Keratinocyte (primary cell): ENCODE data around the gene LMO3. TPM values are rescaled to one million over a fixed set of nuclear protein-coding genes. Genes with fewer than 3 reads are reported as not detected.

Experiments
- DNase-seq: peaks from one replicate; pipeline ENCODE4 v3.0.0-alpha.2; 2011; ENCODE audit warnings: low read depth, missing footprints, low spot score
- FAIRE-seq: peaks from 2 replicates; lab custom pipeline; 2011; peaks lifted over from hg19 to GRCh38; lab: Jason Lieb, UNC
- H2AFZ ChIP-seq: 2 replicates; pipeline ENCODE4 v1.6.0; 2012; ENCODE audit warnings: low read length, control low read depth, inconsistent platforms; ENCODE audit not compliant: control insufficient read depth
- H3K27ac ChIP-seq: 2 replicates; pipeline ENCODE4 v1.5.1; 2011; ENCODE audit warnings: low read length; ENCODE audit not compliant: control insufficient read depth, insufficient read depth
- H3K27me3 ChIP-seq: 3 replicates; pipeline ENCODE4 v1.6.0; 2011; ENCODE audit warnings: low read length; ENCODE audit not compliant: control insufficient read depth, insufficient read depth; ENCODE audit errors: extremely low read depth
- H3K36me3 ChIP-seq, 2 experiments: 2 replicates in 1 of 2; 3 replicates in 1 of 2; pipeline ENCODE4 v1.5.1; 2011; ENCODE audit warnings: low read length in 2 of 2, mild to moderate bottlenecking in 1 of 2; ENCODE audit not compliant: control insufficient read depth in 2 of 2, insufficient read depth in 2 of 2; ENCODE audit errors: extremely low read depth in 1 of 2
- H3K4me1 ChIP-seq: 3 replicates; pipeline ENCODE4 v1.5.1; 2011; ENCODE audit warnings: low read length; ENCODE audit not compliant: control insufficient read depth, insufficient read depth; ENCODE audit errors: extremely low read depth
- H3K4me2 ChIP-seq: 3 replicates; pipeline ENCODE4 v1.6.0; 2011; ENCODE audit warnings: low read depth, low read length; ENCODE audit not compliant: control insufficient read depth, insufficient read depth; ENCODE audit errors: extremely low read depth
- H3K4me3 ChIP-seq, 3 experiments: fragments of 200-600 bp in 1 of 3; sonication (generic) in 1 of 3; 2 replicates in 2 of 3; 3 replicates in 1 of 3; pipeline ENCODE4 v1.5.1; 2011 to 2016; ENCODE audit warnings: low read length in 3 of 3, mild to moderate bottlenecking in 3 of 3, control low read depth in 2 of 3, inconsistent platforms in 1 of 3, low read depth in 1 of 3, mixed read lengths in 1 of 3, mixed run types in 1 of 3, moderate library complexity in 1 of 3; ENCODE audit not compliant: control insufficient read depth in 2 of 3, insufficient read depth in 2 of 3; ENCODE audit errors: extremely low read depth in 1 of 3
- H3K79me2 ChIP-seq: 2 replicates; pipeline ENCODE4 v1.6.0; 2012; ENCODE audit warnings: low read length; ENCODE audit not compliant: control insufficient read depth, insufficient read depth
- H3K9ac ChIP-seq: 3 replicates; pipeline ENCODE4 v1.6.0; 2011; ENCODE audit warnings: low read length; ENCODE audit not compliant: control insufficient read depth, insufficient read depth; ENCODE audit errors: extremely low read depth
- H3K9me1 ChIP-seq: 3 replicates; pipeline ENCODE4 v1.6.0; 2011; ENCODE audit warnings: low read length; ENCODE audit not compliant: control insufficient read depth, insufficient read depth; ENCODE audit errors: extremely low read depth
- H3K9me3 ChIP-seq: 2 replicates; pipeline ENCODE4 v1.5.1; 2012; ENCODE audit warnings: low read depth, low read length; ENCODE audit not compliant: control insufficient read depth
- H4K20me1 ChIP-seq: 3 replicates; pipeline ENCODE4 v1.6.0; 2011; ENCODE audit warnings: low read length; ENCODE audit not compliant: control insufficient read depth, insufficient read depth; ENCODE audit errors: extremely low read depth
- CTCF ChIP-seq, 3 experiments: IDR thresholded peaks in 1 of 3; conservative IDR thresholded peaks in 1 of 3; optimal IDR thresholded peaks in 1 of 3; 2 replicates in 2 of 3; 3 replicates in 1 of 3; pipeline versions ENCODE3 to v1.5.1; 2011; ENCODE audit warnings: low read length in 3 of 3, mild to moderate bottlenecking in 3 of 3, moderate library complexity in 2 of 3, control low read depth in 1 of 3, inconsistent platforms in 1 of 3; ENCODE audit not compliant: insufficient read depth in 2 of 3; ENCODE audit errors: extremely low read depth in 1 of 3
- EZH2 ChIP-seq: IDR thresholded peaks from one replicate; pipeline ENCODE4 v1.6.1; 2012; ENCODE audit warnings: inconsistent platforms, mild to moderate bottlenecking, low read length, moderate library complexity
- dilution Hi-C: fragments of 300-500 bp; cut with MboI; formaldehyde crosslinking; loops from one replicate; pipeline ENCODE4 v1.7.0; 2020; ENCODE audit warnings: low sequenced_read_pairs; ENCODE audit not compliant: extremely low pct_ligation_motif_present
- polyA plus RNA-seq, 5 experiments: library from polyadenylated mRNA; depleted of rRNA in 3 of 5; stranded (reverse) in 3 of 5; stranded (forward) in 1 of 5; unstranded in 1 of 5; fragments of >200 nt; gene quantifications; 1 replicate in 1 of 5; 2 replicates in 3 of 5; 3 replicates in 1 of 5; pipeline versions ENCODE4 v1.2.1 to v1.2.3, GENCODE V29; 2011 to 2012; ENCODE audit warnings: missing spikeins in 2 of 5, low read depth in 1 of 5, low replicate concordance in 1 of 5

LMO3 gene
- polyA plus RNA-seq, 1 donor (not counting 4 experiments of a cell fraction or from before 2014, with no cell fraction given): not detected

GRCh38 chr12:16520328-16520727 is 85.6 kb downstream of the LMO3 start:
- dilution Hi-C loops: no loop called here
- Histone ChIP-seq H4K20me1 (no peaks in the 10 kb centered on the region), H3K9ac (no peak overlapping the region), H3K27me3 (no peaks in the 10 kb centered on the region), H3K4me2 (no peak overlapping the region), H3K9me3 (no peaks in the 10 kb centered on the region), H3K4me1 (no peaks in the 10 kb centered on the region), H3K27ac (no peak overlapping the region), H3K79me2 (no peaks in the 10 kb centered on the region), H3K4me3 (no peak overlapping the region), H3K36me3 (no peaks in the 10 kb centered on the region), H2AFZ (no peak overlapping the region), H3K9me1 (no peaks in the 10 kb centered on the region)
- no peak for FAIRE-seq
- TF ChIP-seq CTCF (optimal IDR thresholded peaks at IDR 0.05 in 1 of 3, IDR thresholded peaks at IDR 0.05 in 1 of 3, conservative IDR thresholded peaks at IDR 0.05 in 1 of 3; ENCODE audit: extremely low read depth in 1 of 3, insufficient read depth in 2 of 3, low read length in 3 of 3) (no peak), EZH2 (no peak)
- no peak for DNase-seq

GRCh38 chr12:16515666-16516065 is 90.3 kb downstream of the LMO3 start:
- FAIRE-seq: no peak
- Histone ChIP-seq H3K79me2 (no peaks in the 10 kb centered on the region), H3K27ac (no peak overlapping the region), H3K36me3 (no peaks in the 10 kb centered on the region), H2AFZ (no peak overlapping the region), H4K20me1 (no peaks in the 10 kb centered on the region), H3K4me2 (no peak overlapping the region), H3K9me3 (no peaks in the 10 kb centered on the region), H3K9me1 (no peaks in the 10 kb centered on the region), H3K9ac (no peak overlapping the region), H3K27me3 (no peaks in the 10 kb centered on the region), H3K4me3 (no peak overlapping the region), H3K4me1 (no peaks in the 10 kb centered on the region)
- no peak for DNase-seq
- dilution Hi-C loops: no loop called here
- TF ChIP-seq EZH2 (no peak), CTCF (optimal IDR thresholded peaks at IDR 0.05 in 1 of 3, IDR thresholded peaks at IDR 0.05 in 1 of 3, conservative IDR thresholded peaks at IDR 0.05 in 1 of 3; ENCODE audit: extremely low read depth in 1 of 3, insufficient read depth in 2 of 3, low read length in 3 of 3) (no peak)
